Nephron (organoid): ENCODE data around the gene MTCH1.

Experiments
- H3K27ac Mint-ChIP-seq, 3 experiments: 2 replicates each; pipeline ENCODE4 v1.8.0; 2020; ENCODE audit warnings: mixed read lengths in 3 of 3, mild to moderate bottlenecking in 2 of 3, moderate library complexity in 1 of 3
- H3K27me3 Mint-ChIP-seq: 2 replicates; pipeline ENCODE4 v1.8.0; 2021; ENCODE audit warnings: low read depth, mild to moderate bottlenecking, moderate library complexity, mixed read lengths
- H3K36me3 Mint-ChIP-seq: 2 replicates; pipeline ENCODE4 v1.8.0; 2020; ENCODE audit warnings: low read depth, mixed read lengths
- H3K4me1 Mint-ChIP-seq: 2 replicates; pipeline ENCODE4 v1.8.0; 2020; ENCODE audit warnings: mixed read lengths
- H3K4me3 Mint-ChIP-seq, 3 experiments: 2 replicates each; pipeline ENCODE4 v1.8.0; 2020; ENCODE audit warnings: mild to moderate bottlenecking in 3 of 3, mixed read lengths in 3 of 3, moderate library complexity in 2 of 3
- H3K9me3 Mint-ChIP-seq: 2 replicates; pipeline ENCODE4 v1.8.0; 2020; ENCODE audit warnings: mixed read lengths
- CTCF ChIP-seq, 3 experiments: fragments of 200-600 bp; sonication (generic); IDR thresholded peaks; one replicate each; pipeline ENCODE4 v1.5.0; 2021; ENCODE audit warnings: antibody characterized with exemption in 3 of 3; ENCODE audit not compliant: unreplicated experiment in 3 of 3

MTCH1 gene

DNA sequence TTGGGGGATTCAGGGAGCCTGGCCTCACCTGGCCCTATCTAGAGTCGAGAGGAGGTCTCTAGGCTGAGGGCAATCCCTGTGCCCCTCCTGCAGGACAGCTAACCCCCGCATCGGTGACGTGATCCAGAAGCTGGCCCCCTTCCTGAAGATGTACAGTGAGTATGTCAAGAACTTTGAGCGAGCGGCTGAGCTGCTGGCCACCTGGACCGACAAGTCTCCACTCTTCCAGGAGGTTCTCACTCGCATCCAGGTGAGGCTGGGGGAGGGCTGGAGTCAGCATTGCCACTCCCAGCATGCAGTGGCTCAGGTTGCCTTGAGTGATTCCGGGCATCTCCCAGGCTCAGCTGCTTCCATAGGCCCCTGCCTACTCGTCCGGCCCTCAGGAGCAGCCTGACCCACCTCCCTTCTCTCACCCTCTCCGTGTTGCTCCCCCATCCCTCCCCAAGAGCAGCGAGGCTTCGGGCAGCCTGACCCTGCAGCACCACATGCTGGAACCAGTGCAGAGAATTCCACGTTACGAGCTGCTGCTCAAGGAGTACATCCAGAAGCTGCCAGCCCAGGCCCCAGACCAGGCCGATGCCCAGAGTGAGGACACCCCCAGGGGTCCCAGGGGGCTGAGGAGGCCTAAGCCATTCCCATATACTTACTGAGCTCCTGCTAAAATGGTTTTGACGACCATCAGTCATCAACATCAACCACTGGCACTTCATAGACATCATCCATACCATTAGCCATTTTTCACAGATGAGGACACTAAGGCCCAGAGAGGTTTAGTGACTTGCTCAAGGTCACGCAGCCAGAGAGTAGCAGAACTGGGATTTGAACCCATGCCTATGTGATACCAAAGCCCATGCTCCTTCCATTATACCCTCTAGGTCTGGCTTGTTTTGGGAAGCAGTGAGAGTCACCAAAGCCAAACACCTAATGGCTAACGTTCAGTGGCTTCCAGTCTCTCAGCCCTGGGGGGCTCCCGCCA, 27.8 kb upstream of the MTCH1 start:
- Mint-ChIP-seq H3K27me3 (no peaks in the 10 kb centered on the region), H3K27ac (no peak overlapping the region), H3K4me3 (no peak overlapping the region), H3K9me3 (no peaks in the 10 kb centered on the region), H3K36me3 (no peaks in the 10 kb centered on the region), H3K4me1 (peaks cover 8% of the 10 kb centered on the region)
- no peak for TF ChIP-seq CTCF (IDR thresholded peaks at IDR 0.05; ENCODE audit: unreplicated experiment in 3 of 3)

DNA sequence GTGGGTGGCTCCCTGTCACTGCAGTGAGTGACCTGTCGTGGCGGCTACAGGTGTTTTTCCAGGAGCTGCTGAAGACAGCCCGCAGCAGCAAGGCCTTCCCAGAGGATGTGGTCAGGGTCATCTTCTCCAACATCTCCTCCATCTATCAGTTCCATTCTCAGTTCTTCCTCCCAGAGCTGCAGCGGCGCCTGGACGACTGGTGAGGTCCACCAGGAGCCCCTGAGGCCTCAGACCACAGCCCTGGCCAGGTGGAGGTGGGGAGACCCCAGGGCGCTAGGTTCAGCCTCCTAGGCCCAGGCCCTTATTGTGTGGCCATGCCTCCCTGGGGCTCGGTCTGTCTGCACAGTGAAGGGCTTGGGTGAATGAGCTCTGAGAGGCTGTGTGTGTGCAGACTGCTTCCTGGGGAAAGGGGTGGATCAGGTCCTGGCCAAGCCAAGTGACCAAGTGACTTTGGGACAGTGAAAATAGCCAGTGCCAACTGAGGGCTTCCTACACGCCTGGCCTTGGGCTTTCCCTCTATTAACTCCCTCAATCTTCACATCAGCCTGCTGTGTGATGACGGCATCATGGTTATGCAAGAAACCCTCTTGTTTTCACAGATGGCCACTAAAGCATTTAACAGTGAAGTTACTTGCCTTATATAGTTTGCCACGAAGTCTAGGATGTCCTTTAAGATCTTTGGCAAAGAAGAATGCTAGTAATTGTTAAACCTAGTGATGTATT, 25.8 kb upstream of the MTCH1 start:
- Mint-ChIP-seq H3K9me3 (no peaks in the 10 kb centered on the region), H3K4me3 (no peak overlapping the region), H3K36me3 (no peaks in the 10 kb centered on the region), H3K27ac (no peak overlapping the region), H3K4me1 (no peaks in the 10 kb centered on the region), H3K27me3 (no peaks in the 10 kb centered on the region)
- TF ChIP-seq CTCF (IDR thresholded peaks at IDR 0.05; ENCODE audit: unreplicated experiment in 3 of 3): no peak

DNA sequence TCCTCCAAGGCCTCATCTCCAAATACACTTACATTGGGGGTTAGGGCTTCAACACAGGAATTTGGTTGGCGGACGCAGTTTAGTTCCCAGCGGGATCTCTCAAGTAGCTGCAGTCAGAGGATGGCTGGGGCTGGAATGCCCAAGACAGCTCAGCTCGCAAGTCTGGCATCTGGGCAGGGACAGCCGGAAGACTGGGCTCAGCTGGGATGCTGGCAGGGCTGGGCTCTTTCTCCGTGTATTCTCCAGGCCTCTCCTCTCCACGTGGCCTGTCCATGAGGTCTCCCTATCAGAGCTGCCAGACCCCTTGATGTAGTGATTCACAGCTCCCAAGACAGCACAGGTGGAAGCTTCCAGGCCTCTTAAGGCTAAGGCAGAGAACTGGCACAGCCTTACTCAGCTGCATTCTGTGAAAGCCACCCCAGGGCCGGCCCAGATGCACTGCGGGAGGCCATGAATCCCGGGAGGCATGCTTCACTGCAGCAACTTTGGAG, 24.5 kb upstream of the MTCH1 start:
- no peaks in the 10 kb centered on the region for H3K27me3 Mint-ChIP-seq
- H3K4me3 Mint-ChIP-seq: no peak overlapping the region
- no peaks in the 10 kb centered on the region for H3K36me3 Mint-ChIP-seq
- H3K27ac Mint-ChIP-seq: no peak overlapping the region
- no peaks in the 10 kb centered on the region for H3K4me1 Mint-ChIP-seq
- no peak for TF ChIP-seq CTCF (IDR thresholded peaks at IDR 0.05; ENCODE audit: unreplicated experiment in 3 of 3)
- H3K9me3 Mint-ChIP-seq: no peaks in the 10 kb centered on the region

GRCh38 chr6:37008484-37009465, 22.8 kb upstream of the MTCH1 start:
- Mint-ChIP-seq H3K27ac (no peak overlapping the region), H3K4me3 (no peak overlapping the region), H3K4me1 (no peaks in the 10 kb centered on the region), H3K9me3 (no peaks in the 10 kb centered on the region), H3K27me3 (no peaks in the 10 kb centered on the region), H3K36me3 (no peaks in the 10 kb centered on the region)
- TF ChIP-seq CTCF (IDR thresholded peaks at IDR 0.05; ENCODE audit: unreplicated experiment in 3 of 3): no peak

GRCh38 chr6:37007340-37008043, 21.5 kb upstream of the MTCH1 start:
- Mint-ChIP-seq H3K9me3 (no peaks in the 10 kb centered on the region), H3K27ac (no peak overlapping the region), H3K4me3 (no peak overlapping the region), H3K27me3 (no peaks in the 10 kb centered on the region), H3K36me3 (no peaks in the 10 kb centered on the region), H3K4me1 (no peaks in the 10 kb centered on the region)
- TF ChIP-seq CTCF (IDR thresholded peaks at IDR 0.05; ENCODE audit: unreplicated experiment in 3 of 3): no peak
